WTC11 (cell line): ENCODE results near the gene LHB. TPM values are rescaled to one million over a fixed set of nuclear protein-coding genes. Genes with fewer than 3 reads are reported as not detected.

ENCODE experiments used
- ATAC-seq: fragments of 200-7000 bp; cut with Tn5 transposase; 2 replicates; pipeline ENCODE4 v1.10.0; 2021; ENCODE audit warnings: mild to moderate bottlenecking, moderate library complexity
- CTCF ChIA-PET: fragments of 300-600 bp; sonication (Branson Sonifier 250); formaldehyde crosslinking; loops from one replicate; lab custom pipeline; 2021; ENCODE audit warnings: antibody characterized with exemption; lab: Charles Lee
- POLR2A ChIA-PET: fragments of 350-600 bp; sonication (Branson Sonifier 250); formaldehyde crosslinking; loops from one replicate; lab custom pipeline; 2021; ENCODE audit warnings: antibody characterized with exemption; lab: Charles Lee
- DNase-seq: peaks from one replicate; pipeline ENCODE4 v3.0.0; 2021; ENCODE audit warnings: low spot score
- H3K27ac Mint-ChIP-seq: 2 replicates; pipeline ENCODE4 v1.8.0; 2021; ENCODE audit warnings: mixed read lengths
- H3K27me3 Mint-ChIP-seq: 2 replicates; pipeline ENCODE4 v1.8.0; 2021; ENCODE audit warnings: low read depth, mild to moderate bottlenecking, moderate library complexity, mixed read lengths
- H3K36me3 Mint-ChIP-seq: 2 replicates; pipeline ENCODE4 v1.8.0; 2021; ENCODE audit warnings: mixed read lengths
- H3K4me1 Mint-ChIP-seq: 2 replicates; pipeline ENCODE4 v1.8.0; 2022; ENCODE audit warnings: mixed read lengths
- H3K4me3 Mint-ChIP-seq: 2 replicates; pipeline ENCODE4 v1.8.0; 2021; ENCODE audit warnings: mild to moderate bottlenecking, moderate library complexity, mixed read lengths
- H3K9me3 Mint-ChIP-seq: 2 replicates; pipeline ENCODE4 v1.8.0; 2021; ENCODE audit warnings: mixed read lengths
- CREB1 ChIP-seq: sonication (generic); formaldehyde crosslinking; IDR thresholded peaks from 2 replicates; pipeline ENCODE4 v1.8.0; 2023; ENCODE audit warnings: mild to moderate bottlenecking, missing genetic modification reagents
- EMX1 ChIP-seq: fragments of 250-450 bp; sonication (Bioruptor Pico); IDR thresholded peaks from 2 replicates; pipeline ENCODE4 v1.8.0; 2021; ENCODE audit warnings: mild to moderate bottlenecking
- FOXK1 ChIP-seq: sonication (generic); formaldehyde crosslinking; IDR thresholded peaks from 2 replicates; pipeline ENCODE4 v1.8.0; 2022; ENCODE audit warnings: mild to moderate bottlenecking, moderate library complexity, missing genetic modification reagents
- FOXP1 ChIP-seq: sonication (generic); formaldehyde crosslinking; IDR thresholded peaks from 2 replicates; pipeline ENCODE4 v1.8.0; 2022; ENCODE audit warnings: missing genetic modification reagents, mild to moderate bottlenecking, moderate library complexity, borderline replicate concordance
- MYBL2 ChIP-seq: sonication (generic); formaldehyde crosslinking; IDR thresholded peaks from 2 replicates; pipeline ENCODE4 v1.8.1; 2023; ENCODE audit warnings: mild to moderate bottlenecking, moderate library complexity, missing genetic modification reagents
- NFYB ChIP-seq: sonication (generic); formaldehyde crosslinking; conservative IDR thresholded peaks from 2 replicates; pipeline ENCODE4 v1.8.0; 2022; ENCODE audit warnings: low read depth, missing genetic modification reagents
- SP1 ChIP-seq: sonication (generic); formaldehyde crosslinking; conservative IDR thresholded peaks from 2 replicates; pipeline ENCODE4 v1.8.1; 2022; ENCODE audit warnings: missing genetic modification reagents
- TP53 ChIP-seq: sonication (generic); formaldehyde crosslinking; IDR thresholded peaks from 2 replicates; pipeline ENCODE4 v1.8.1; 2023; ENCODE audit warnings: mild to moderate bottlenecking, missing genetic modification reagents
- ZNF121 ChIP-seq: sonication (generic); formaldehyde crosslinking; IDR thresholded peaks from 2 replicates; pipeline ENCODE4 v1.8.0; 2023; ENCODE audit warnings: missing genetic modification reagents
- ZNF317 ChIP-seq: sonication (generic); formaldehyde crosslinking; IDR thresholded peaks from 2 replicates; pipeline ENCODE4 v1.8.1; 2023; ENCODE audit warnings: low read depth, mild to moderate bottlenecking, moderate library complexity, missing genetic modification reagents, borderline replicate concordance
- ZNF671 ChIP-seq: fragments of 250-450 bp; sonication (Bioruptor Pico); IDR thresholded peaks from 2 replicates; pipeline ENCODE4 v1.8.0; 2021; ENCODE audit warnings: mild to moderate bottlenecking
- total RNA-seq: library from RNA; stranded (reverse); gene quantifications from 3 replicates; pipeline ENCODE4 v1.2.3, GENCODE V29; 2021
- TF ChIP-seq, protein P1 (sequence below): sonication (generic); formaldehyde crosslinking; IDR thresholded peaks from 2 replicates; pipeline ENCODE4 v1.8.1; 2023; ENCODE audit warnings: mild to moderate bottlenecking, missing genetic modification reagents
- TF ChIP-seq, protein P2 (sequence below): sonication (generic); formaldehyde crosslinking; conservative IDR thresholded peaks from 2 replicates; pipeline ENCODE4 v1.8.1; 2023; ENCODE audit warnings: mild to moderate bottlenecking, low read depth, missing genetic modification reagents, moderate library complexity
- TF ChIP-seq, protein P3 (sequence below): sonication (generic); formaldehyde crosslinking; IDR thresholded peaks from 2 replicates; pipeline ENCODE4 v1.8.0; 2022; ENCODE audit warnings: mild to moderate bottlenecking, missing genetic modification reagents
- TF ChIP-seq, protein P4 (sequence below): sonication (generic); formaldehyde crosslinking; IDR thresholded peaks from 2 replicates; pipeline ENCODE4 v1.8.1; 2023; ENCODE audit warnings: mild to moderate bottlenecking, missing genetic modification reagents, borderline replicate concordance
- TF ChIP-seq, protein P5 (sequence below): sonication (generic); formaldehyde crosslinking; IDR thresholded peaks from 2 replicates; pipeline ENCODE4 v1.8.0; 2022; ENCODE audit warnings: mild to moderate bottlenecking, missing genetic modification reagents
- TF ChIP-seq, protein P6 (sequence below): sonication (generic); formaldehyde crosslinking; IDR thresholded peaks from 2 replicates; pipeline ENCODE4 v1.8.0; 2022; ENCODE audit warnings: missing genetic modification reagents

Gene LHB
- total RNA-seq, 1 experiment from 2014 or later = not detected

DNA sequence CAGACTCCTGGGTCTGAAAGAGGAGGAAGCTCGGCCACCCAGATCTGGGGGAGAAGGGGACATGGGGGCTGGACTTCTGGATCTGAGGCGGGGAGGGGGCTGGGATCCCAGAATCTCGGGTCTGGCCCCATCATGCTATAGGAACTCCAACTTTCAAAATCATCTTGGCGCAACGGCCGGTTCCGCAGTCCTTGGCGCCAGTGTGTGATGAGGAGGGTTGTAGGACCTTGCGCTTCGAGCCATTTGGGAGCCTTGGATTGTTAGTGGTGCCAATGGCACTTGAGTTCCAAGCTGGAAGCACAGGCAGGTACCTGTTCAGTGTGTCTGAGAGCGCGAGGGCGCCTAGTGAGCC, 22.9 kb downstream of the LHB start:
- CTCF ChIA-PET = interaction anchor here (0.6 to 3.4 kb wide), 58 partner anchors 10 to 819 kb away, joined by 3 to 60 read pairs (median 8); partner anchors contain the start of genes CA11, CGB2, CGB7 and DHDH
- no peak for ATAC-seq
- TF ChIP-seq, protein P1, sequence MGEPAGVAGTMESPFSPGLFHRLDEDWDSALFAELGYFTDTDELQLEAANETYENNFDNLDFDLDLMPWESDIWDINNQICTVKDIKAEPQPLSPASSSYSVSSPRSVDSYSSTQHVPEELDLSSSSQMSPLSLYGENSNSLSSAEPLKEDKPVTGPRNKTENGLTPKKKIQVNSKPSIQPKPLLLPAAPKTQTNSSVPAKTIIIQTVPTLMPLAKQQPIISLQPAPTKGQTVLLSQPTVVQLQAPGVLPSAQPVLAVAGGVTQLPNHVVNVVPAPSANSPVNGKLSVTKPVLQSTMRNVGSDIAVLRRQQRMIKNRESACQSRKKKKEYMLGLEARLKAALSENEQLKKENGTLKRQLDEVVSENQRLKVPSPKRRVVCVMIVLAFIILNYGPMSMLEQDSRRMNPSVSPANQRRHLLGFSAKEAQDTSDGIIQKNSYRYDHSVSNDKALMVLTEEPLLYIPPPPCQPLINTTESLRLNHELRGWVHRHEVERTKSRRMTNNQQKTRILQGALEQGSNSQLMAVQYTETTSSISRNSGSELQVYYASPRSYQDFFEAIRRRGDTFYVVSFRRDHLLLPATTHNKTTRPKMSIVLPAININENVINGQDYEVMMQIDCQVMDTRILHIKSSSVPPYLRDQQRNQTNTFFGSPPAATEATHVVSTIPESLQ (CRISPR knock-in tag) = no peak
- TF ChIP-seq ZNF121 (CRISPR knock-in tag) = no peak
- TF ChIP-seq EMX1 = no peak
- no peak for TF ChIP-seq FOXK1 (CRISPR knock-in tag)
- no peak for TF ChIP-seq FOXP1 (CRISPR knock-in tag)
- no peak for TF ChIP-seq ZNF671 (CRISPR knock-in tag)
- TF ChIP-seq, protein P2, sequence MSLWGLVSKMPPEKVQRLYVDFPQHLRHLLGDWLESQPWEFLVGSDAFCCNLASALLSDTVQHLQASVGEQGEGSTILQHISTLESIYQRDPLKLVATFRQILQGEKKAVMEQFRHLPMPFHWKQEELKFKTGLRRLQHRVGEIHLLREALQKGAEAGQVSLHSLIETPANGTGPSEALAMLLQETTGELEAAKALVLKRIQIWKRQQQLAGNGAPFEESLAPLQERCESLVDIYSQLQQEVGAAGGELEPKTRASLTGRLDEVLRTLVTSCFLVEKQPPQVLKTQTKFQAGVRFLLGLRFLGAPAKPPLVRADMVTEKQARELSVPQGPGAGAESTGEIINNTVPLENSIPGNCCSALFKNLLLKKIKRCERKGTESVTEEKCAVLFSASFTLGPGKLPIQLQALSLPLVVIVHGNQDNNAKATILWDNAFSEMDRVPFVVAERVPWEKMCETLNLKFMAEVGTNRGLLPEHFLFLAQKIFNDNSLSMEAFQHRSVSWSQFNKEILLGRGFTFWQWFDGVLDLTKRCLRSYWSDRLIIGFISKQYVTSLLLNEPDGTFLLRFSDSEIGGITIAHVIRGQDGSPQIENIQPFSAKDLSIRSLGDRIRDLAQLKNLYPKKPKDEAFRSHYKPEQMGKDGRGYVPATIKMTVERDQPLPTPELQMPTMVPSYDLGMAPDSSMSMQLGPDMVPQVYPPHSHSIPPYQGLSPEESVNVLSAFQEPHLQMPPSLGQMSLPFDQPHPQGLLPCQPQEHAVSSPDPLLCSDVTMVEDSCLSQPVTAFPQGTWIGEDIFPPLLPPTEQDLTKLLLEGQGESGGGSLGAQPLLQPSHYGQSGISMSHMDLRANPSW (CRISPR knock-in tag) = no peak
- TF ChIP-seq CREB1 = no peak
- TF ChIP-seq, protein P3, sequence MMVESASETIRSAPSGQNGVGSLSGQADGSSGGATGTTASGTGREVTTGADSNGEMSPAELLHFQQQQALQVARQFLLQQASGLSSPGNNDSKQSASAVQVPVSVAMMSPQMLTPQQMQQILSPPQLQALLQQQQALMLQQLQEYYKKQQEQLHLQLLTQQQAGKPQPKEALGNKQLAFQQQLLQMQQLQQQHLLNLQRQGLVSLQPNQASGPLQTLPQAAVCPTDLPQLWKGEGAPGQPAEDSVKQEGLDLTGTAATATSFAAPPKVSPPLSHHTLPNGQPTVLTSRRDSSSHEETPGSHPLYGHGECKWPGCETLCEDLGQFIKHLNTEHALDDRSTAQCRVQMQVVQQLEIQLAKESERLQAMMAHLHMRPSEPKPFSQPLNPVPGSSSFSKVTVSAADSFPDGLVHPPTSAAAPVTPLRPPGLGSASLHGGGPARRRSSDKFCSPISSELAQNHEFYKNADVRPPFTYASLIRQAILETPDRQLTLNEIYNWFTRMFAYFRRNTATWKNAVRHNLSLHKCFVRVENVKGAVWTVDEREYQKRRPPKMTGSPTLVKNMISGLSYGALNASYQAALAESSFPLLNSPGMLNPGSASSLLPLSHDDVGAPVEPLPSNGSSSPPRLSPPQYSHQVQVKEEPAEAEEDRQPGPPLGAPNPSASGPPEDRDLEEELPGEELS (CRISPR knock-in tag) = no peak
- no peak for TF ChIP-seq TP53 (CRISPR knock-in tag)
- TF ChIP-seq, protein P4, sequence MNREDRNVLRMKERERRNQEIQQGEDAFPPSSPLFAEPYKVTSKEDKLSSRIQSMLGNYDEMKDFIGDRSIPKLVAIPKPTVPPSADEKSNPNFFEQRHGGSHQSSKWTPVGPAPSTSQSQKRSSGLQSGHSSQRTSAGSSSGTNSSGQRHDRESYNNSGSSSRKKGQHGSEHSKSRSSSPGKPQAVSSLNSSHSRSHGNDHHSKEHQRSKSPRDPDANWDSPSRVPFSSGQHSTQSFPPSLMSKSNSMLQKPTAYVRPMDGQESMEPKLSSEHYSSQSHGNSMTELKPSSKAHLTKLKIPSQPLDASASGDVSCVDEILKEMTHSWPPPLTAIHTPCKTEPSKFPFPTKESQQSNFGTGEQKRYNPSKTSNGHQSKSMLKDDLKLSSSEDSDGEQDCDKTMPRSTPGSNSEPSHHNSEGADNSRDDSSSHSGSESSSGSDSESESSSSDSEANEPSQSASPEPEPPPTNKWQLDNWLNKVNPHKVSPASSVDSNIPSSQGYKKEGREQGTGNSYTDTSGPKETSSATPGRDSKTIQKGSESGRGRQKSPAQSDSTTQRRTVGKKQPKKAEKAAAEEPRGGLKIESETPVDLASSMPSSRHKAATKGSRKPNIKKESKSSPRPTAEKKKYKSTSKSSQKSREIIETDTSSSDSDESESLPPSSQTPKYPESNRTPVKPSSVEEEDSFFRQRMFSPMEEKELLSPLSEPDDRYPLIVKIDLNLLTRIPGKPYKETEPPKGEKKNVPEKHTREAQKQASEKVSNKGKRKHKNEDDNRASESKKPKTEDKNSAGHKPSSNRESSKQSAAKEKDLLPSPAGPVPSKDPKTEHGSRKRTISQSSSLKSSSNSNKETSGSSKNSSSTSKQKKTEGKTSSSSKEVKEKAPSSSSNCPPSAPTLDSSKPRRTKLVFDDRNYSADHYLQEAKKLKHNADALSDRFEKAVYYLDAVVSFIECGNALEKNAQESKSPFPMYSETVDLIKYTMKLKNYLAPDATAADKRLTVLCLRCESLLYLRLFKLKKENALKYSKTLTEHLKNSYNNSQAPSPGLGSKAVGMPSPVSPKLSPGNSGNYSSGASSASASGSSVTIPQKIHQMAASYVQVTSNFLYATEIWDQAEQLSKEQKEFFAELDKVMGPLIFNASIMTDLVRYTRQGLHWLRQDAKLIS (CRISPR knock-in tag) = no peak
- no peak for TF ChIP-seq ZNF317 (CRISPR knock-in tag)
- Mint-ChIP-seq H3K9me3 (no peaks in the 10 kb centered on the region), H3K36me3 (peaks cover 12% of the 10 kb centered on the region), H3K27ac (peak overlapping the region; percentile 97), H3K27me3 (no peaks in the 10 kb centered on the region), H3K4me3 (peak overlapping the region; percentile 99), H3K4me1 (peaks cover 31% of the 10 kb centered on the region)
- POLR2A ChIA-PET = interaction anchor here (0.6 to 2.1 kb wide), 6 partner anchors 23 to 363 kb away, joined by 3 to 10 read pairs (median 4); no protein-coding TSS in a partner anchor
- DNase-seq = no peak

DNA sequence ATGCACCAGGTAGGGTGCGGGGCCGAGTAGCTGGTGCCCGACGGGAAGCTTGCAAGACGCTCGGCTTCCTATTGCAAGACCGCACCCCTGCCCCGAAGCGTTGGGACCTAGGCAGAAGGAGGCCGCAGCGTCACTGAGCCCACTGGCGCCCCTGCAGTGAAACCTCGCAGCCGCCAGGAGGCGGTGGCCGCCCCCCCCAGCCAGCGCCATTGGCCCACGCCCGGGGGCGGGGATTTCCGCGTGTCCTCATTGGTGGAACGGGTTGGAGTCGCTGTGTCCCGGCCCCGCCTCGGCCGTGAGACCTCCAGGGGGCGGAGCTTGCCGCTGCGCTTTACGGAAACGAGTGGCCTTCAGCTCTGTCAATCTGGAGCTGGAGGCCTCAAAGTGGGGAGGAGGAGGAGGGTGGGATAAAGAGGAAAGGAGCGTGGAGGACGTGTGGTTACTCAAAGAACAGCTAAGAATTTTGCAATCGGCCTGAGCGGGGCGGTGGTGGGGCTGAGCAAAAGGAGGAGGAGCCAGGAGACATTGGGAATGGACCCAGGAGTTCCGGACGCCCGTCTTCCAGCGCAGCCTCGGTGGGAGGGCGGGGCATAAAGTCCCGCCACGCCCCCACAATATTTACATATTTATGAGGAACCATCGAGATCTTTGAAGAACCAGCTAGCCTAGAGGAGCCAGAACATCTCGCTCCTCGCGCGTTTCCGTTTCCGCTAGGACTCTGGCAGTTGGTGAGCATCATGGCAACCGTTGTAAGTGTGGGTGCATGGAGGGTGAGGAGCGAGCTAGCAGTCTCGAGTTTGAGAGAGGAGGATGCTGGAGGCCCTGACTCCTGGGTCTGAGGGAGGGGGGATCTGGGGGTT, 23.5 kb downstream of the LHB start, which contains the start of the genes GYS1 and RUVBL2:
TSS of gene GYS1 (minus strand) at position 135 of the 860 bp plus-strand sequence. CDS start 197 bp downstream, outside the sequence.
TSS of gene RUVBL2 (plus strand) at position 713 of the 860 bp plus-strand sequence. CDS start at position 738, 25 bp downstream.
- Mint-ChIP-seq H3K9me3 (no peaks in the 10 kb centered on the region), H3K4me1 (peaks cover 31% of the 10 kb centered on the region), H3K4me3 (peak within 1 kb of the TSS; percentile 99), H3K36me3 (peaks cover 18% of the 10 kb centered on the region), H3K27ac (peak within 1 kb of the TSS; percentile 97), H3K27me3 (no peaks in the 10 kb centered on the region)
- ChIA-PET POLR2A (interaction anchor here (0.5 to 2.1 kb wide), 12 partner anchors 10 to 518 kb away, joined by 3 to 10 read pairs (median 4); no protein-coding TSS in a partner anchor), CTCF (interaction anchor here (0.5 to 3.4 kb wide), 86 partner anchors 10 to 819 kb away, joined by 3 to 60 read pairs (median 4); partner anchors contain the start of genes BAX, CA11, CGB2 and CGB7)
- ATAC-seq = peak; percentile 93
- peak; percentile 100 for DNase-seq
- TF ChIP-seq, protein P5, sequence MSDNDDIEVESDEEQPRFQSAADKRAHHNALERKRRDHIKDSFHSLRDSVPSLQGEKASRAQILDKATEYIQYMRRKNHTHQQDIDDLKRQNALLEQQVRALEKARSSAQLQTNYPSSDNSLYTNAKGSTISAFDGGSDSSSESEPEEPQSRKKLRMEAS (CRISPR knock-in tag) = peak; percentile 37; the same call in 1 of the 2 replicates
- peak; percentile 93 for TF ChIP-seq NFYB
- TF ChIP-seq MYBL2 (CRISPR knock-in tag) = 0 out of 2 replicates have a peak, but pooled peaks have one; percentile 49
- TF ChIP-seq, protein P6, sequence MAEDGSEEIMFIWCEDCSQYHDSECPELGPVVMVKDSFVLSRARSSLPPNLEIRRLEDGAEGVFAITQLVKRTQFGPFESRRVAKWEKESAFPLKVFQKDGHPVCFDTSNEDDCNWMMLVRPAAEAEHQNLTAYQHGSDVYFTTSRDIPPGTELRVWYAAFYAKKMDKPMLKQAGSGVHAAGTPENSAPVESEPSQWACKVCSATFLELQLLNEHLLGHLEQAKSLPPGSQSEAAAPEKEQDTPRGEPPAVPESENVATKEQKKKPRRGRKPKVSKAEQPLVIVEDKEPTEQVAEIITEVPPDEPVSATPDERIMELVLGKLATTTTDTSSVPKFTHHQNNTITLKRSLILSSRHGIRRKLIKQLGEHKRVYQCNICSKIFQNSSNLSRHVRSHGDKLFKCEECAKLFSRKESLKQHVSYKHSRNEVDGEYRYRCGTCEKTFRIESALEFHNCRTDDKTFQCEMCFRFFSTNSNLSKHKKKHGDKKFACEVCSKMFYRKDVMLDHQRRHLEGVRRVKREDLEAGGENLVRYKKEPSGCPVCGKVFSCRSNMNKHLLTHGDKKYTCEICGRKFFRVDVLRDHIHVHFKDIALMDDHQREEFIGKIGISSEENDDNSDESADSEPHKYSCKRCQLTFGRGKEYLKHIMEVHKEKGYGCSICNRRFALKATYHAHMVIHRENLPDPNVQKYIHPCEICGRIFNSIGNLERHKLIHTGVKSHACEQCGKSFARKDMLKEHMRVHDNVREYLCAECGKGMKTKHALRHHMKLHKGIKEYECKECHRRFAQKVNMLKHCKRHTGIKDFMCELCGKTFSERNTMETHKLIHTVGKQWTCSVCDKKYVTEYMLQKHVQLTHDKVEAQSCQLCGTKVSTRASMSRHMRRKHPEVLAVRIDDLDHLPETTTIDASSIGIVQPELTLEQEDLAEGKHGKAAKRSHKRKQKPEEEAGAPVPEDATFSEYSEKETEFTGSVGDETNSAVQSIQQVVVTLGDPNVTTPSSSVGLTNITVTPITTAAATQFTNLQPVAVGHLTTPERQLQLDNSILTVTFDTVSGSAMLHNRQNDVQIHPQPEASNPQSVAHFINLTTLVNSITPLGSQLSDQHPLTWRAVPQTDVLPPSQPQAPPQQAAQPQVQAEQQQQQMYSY (CRISPR knock-in tag) = no peak
- peak; percentile 98 for TF ChIP-seq SP1 (CRISPR knock-in tag)
